Fibroblast of villous mesenchyme (primary cell): ENCODE results near the gene TAGLN2. TPM values are rescaled to one million over a fixed set of nuclear protein-coding genes. Genes with fewer than 3 reads are reported as not detected.

Experiments used
- DNase-seq: peaks from one replicate; pipeline ENCODE4 v3.0.0-alpha.2; 2010; ENCODE audit warnings: low read depth
- H3K4me3 ChIP-seq: 2 replicates; pipeline ENCODE4 v1.5.1; 2011; ENCODE audit warnings: low read depth, mild to moderate bottlenecking, low read length
- small RNA-seq: library from RNA; depleted of rRNA; stranded (forward); fragments of <200 nt; gene quantifications from one replicate; pipeline ENCODE3, GENCODE V24; 2012
- total RNA-seq: library from RNA; depleted of rRNA; stranded (reverse); fragments of >200 nt; gene quantifications from 2 replicates; pipeline ENCODE4 v1.2.3, GENCODE V29; 2012
- TF ChIP-seq, protein P1 (sequence below): IDR thresholded peaks from 2 replicates; pipeline ENCODE4 v1.5.1; 2012; ENCODE audit warnings: low read depth, mild to moderate bottlenecking, low read length; ENCODE audit not compliant: insufficient read depth

Gene TAGLN2
- total RNA-seq, 1 donor: 167 TPM

DNA sequence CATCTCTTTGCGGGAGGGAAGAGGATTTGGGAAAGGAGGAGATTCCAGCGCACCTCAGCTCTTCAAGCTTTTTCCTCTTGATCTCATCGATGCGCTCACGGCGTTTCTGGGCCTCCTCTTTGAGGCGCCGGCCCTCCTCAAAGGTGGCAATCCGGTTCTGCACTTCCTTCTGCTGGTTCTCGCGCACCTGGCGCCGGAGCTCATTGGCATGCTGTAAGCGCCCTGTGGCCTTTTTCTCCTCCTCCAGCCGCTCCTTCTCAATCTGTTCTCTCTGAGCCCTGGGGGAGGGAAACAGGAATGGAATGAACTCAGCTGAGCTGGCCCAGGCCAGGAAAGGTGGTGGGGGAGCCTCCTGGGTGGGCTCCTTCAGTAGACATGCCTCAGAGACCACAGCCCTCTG lies 52.4 kb downstream of the TAGLN2 start:
- no peak overlapping the region for H3K4me3 ChIP-seq
- DNase-seq: no peak
- TF ChIP-seq, protein P1, sequence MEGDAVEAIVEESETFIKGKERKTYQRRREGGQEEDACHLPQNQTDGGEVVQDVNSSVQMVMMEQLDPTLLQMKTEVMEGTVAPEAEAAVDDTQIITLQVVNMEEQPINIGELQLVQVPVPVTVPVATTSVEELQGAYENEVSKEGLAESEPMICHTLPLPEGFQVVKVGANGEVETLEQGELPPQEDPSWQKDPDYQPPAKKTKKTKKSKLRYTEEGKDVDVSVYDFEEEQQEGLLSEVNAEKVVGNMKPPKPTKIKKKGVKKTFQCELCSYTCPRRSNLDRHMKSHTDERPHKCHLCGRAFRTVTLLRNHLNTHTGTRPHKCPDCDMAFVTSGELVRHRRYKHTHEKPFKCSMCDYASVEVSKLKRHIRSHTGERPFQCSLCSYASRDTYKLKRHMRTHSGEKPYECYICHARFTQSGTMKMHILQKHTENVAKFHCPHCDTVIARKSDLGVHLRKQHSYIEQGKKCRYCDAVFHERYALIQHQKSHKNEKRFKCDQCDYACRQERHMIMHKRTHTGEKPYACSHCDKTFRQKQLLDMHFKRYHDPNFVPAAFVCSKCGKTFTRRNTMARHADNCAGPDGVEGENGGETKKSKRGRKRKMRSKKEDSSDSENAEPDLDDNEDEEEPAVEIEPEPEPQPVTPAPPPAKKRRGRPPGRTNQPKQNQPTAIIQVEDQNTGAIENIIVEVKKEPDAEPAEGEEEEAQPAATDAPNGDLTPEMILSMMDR: no peak

GRCh38 chr1:159870704-159871103 lies 54.6 kb downstream of the TAGLN2 start:
- DNase-seq: no peak
- no peak overlapping the region for H3K4me3 ChIP-seq
- TF ChIP-seq, protein P1: no peak

- no peak for DNase-seq
- H3K4me3 ChIP-seq: no peak overlapping the region
- TF ChIP-seq, protein P1: no peak
Measured at GRCh38 chr1:159869607-159870006, 55.7 kb downstream of the TAGLN2 start.

GRCh38 chr1:159869173-159869572 lies 56.1 kb downstream of the TAGLN2 start:
- peak; percentile 57 for DNase-seq
- TF ChIP-seq, protein P1: no peak

DNA sequence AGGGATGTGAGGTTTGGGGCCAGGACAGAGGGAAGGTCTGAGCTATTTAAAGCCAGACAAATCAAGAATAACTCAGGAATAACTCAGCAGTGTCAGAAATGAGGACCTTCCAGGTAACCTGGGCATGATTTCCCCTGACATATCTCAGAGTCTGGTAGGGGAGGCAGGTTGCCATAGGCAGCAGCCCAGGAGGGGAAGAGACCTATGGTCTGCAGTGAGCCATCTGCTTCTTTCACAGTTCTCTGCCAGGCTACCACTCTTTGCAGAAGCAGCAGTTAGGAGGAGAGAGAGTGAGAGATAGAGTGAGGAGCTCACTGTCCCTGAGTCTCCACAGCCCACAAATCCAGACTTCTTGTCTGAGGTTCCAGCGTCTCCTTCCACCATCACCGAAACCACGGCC lies 56.5 kb downstream of the TAGLN2 start:
- DNase-seq: no peak
- TF ChIP-seq, protein P1: no peak
- no peak overlapping the region for H3K4me3 ChIP-seq

More at GRCh38 chr1:159869173-159869572, 56.1 kb downstream of the TAGLN2 start:
- H3K4me3 ChIP-seq: no peak overlapping the region

Small RNAs within 50 kb of the gene (small RNA-seq; reads per million reads assigned to genes)
- gene MIR4259: not detected

Other genes with a start within 250 kb of the TAGLN2 start
- not detected in 2 replicates for gene CRP, start 210.9 kb downstream of the TAGLN2 start, total RNA-seq
- 5.8 and 6.0 TPM in 2 replicates for gene DUSP23, start 144.5 kb downstream of the TAGLN2 start, total RNA-seq
- gene FCRL6, start 123.1 kb downstream of the TAGLN2 start, total RNA-seq: not detected in 2 replicates
- gene SLAMF8, start 98.6 kb downstream of the TAGLN2 start, total RNA-seq: not detected in 2 replicates
- under 0.01 TPM in 1 of 2 replicates, not detected in the other for gene VSIG8, start 62.9 kb downstream of the TAGLN2 start, total RNA-seq
- gene CFAP45, start 25.3 kb downstream of the TAGLN2 start, total RNA-seq: 0.32 and 0.43 TPM in 2 replicates
- gene IGSF9, start 20.1 kb upstream of the TAGLN2 start, total RNA-seq: not detected in 2 replicates
- not detected in 2 replicates for gene SLAMF9, start 28.7 kb upstream of the TAGLN2 start, total RNA-seq
- gene PIGM, start 106.5 kb upstream of the TAGLN2 start, total RNA-seq: 4.2 and 6.0 TPM in 2 replicates
- under 0.01 TPM in 1 of 2 replicates, not detected in the other for gene KCNJ10, start 144.7 kb upstream of the TAGLN2 start, total RNA-seq
- gene KCNJ9, start 156.0 kb upstream of the TAGLN2 start, total RNA-seq: not detected in 2 replicates
- 13.9 and 14.7 TPM in 2 replicates for gene IGSF8, start 173.1 kb upstream of the TAGLN2 start, total RNA-seq
- not detected in 2 replicates for gene ATP1A2, start 190.3 kb upstream of the TAGLN2 start, total RNA-seq
- not detected in 2 replicates for gene ATP1A4, start 226.1 kb upstream of the TAGLN2 start, total RNA-seq